Head of caudate nucleus (tissue), 42 donors: Measurements from ENCODE around the gene CNOT4.
"Not testable (repeated sequence)": the region's sequence is repeated elsewhere in the genome, so short reads cannot be mapped to it uniquely, and the experiment has no call there.

Source experiments
- DNase-seq, 42 donors: peaks; one replicate each; pipeline versions ENCODE4 v3.0.0 to v3.0.0-alpha.2; 2020 to 2021; ENCODE audit warnings: mixed read lengths in 7 of 42
- intact Hi-C: fragments of 100-400 bp; cut with DNase I; formaldehyde crosslinking; loops from one replicate; pipeline ENCODE4 v1.15.0; 2022

CNOT4 gene

DNA sequence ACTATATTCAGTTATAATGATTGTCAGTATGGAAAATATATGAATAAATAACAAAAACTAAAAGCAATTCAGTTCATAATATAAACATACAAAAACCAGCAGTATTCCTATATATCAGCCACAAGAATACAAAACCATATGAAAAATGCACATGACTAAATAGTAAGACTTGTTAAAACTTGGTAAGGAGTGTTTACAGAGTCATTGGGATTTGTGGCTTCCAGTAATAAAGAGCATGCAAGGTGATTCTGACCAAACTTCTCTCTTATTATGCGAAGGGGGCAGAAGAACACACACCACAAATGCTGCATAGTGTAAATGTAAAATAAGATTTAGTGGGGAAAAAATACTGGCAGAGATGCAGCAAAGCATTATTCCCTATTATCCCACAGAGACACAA lies 8.8 kb upstream of the CNOT4 start:
- DNase-seq: no peak
- intact Hi-C loops: loop anchor here (10.0 kb wide), 1 partner anchor 126 kb away; no protein-coding TSS in a partner anchor

DNA sequence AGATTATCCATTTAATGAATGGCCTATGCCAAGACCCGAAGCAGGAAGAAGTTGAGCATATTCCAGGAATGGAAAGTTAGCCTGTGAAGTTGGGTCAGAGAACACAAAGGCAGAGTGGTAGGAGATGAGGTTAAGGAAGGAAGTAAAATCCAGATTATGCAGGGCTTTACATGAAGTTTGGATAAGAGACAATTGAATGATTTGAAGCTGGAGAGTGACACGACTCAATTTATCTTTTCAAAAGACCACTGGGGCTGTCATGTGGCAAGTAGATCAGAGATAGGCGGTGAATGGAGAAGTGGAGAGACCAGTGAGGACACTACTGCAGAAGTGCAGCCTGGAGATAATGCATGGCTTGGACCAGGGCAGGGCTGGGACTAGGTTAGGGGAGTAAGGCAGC lies 7.2 kb upstream of the CNOT4 start:
- intact Hi-C loops: loop anchor here (10.0 kb wide), 1 partner anchor 128 kb away; no protein-coding TSS in a partner anchor
- DNase-seq: no peak

DNA sequence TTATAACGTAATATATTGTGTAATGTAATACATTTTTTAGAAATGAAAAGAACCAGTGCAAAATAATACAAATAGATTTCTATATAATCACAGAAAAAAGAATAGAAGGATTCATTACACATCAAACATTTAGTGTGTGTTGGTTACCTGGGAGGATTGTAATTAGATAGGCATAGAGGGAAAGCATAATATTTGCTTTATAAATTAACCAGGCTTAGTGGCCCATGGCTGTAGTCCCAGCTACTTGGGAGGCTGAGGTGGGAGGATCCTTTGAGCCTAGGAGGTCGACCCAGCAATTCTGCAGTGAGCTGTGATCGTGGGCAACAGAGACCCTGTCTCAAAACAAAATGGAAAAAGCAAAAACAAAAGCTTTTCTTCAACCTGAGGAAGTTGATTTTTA lies 5.0 kb upstream of the CNOT4 start:
- DNase-seq: no peak
- intact Hi-C loops: loop anchor here (5.0 to 10.0 kb wide), 3 partner anchors 42 to 238 kb away; partner anchors contain the start of gene NUP205

DNA sequence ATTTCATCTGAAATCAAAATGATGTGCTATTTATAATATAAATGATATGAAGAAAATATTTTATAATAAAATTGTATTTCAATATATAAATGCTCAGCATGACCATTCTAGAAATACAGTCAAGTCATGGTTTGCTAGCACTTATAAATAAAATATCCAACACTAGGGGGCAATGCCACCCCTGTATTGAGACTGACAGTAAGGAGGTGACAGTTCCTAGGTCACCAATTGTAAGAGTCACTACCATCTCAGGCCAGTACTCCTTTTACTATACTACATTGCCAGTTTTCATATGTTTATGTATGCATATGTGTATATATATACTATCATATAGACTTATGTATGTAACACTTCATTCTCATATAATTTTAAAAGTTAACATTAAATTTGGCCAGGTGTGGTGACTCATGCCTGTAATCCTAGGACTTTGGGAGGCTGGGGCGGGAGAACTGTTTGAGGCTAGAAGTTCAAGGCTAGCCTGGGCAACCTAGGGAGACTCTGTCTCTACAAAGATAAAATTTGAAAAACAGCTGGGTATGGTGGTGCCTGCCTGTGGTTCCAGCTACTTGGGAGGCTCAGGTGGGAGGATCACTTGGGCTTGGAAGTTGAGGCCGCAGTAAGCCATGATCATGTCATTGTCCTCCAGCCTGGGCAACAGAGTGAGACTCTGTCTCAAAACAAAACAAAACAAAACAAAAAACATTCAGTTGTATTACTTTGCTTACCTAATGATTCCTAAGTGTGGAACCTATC lies 2.4 kb upstream of the CNOT4 start:
- peak in 13 of 42 donors; percentile 8 to 70 (median 30) for DNase-seq
- intact Hi-C loops: loop anchor here (5.0 to 10.0 kb wide), 3 partner anchors 45 to 235 kb away; partner anchors contain the start of gene NUP205

DNA sequence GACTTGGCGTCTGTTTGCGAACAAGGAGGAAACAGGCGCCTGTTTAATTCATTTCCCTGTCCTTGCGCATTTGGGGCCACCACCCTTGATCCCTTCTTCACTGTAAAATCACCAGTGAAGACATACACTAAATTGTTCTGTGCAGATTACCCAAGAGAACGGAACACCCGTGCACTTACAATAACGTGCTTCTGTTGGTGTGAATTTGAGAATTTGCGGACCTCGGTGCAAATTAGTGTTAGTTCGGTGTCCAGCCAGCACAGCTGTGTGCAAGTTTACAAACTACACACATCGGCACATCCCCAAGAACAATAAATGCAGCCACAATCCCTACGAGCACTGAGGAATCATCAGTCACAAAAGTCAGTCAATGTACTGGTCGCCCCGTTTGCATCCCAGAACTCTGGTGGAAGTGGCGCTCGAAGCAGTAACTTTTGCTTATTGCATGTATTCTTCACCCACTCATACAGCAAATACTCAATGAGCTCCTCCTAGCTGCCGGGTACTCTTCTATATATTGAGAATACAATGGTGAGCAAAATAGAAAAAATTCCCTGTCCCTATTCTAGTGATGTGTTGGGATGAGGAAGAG lies 786 bp upstream of the CNOT4 start:
- intact Hi-C loops: loop anchor here (5.0 to 10.0 kb wide), 3 partner anchors 47 to 233 kb away; partner anchors contain the start of gene NUP205
- peak in 24 of 42 donors; percentile 3 to 47 (median 17) for DNase-seq

DNA sequence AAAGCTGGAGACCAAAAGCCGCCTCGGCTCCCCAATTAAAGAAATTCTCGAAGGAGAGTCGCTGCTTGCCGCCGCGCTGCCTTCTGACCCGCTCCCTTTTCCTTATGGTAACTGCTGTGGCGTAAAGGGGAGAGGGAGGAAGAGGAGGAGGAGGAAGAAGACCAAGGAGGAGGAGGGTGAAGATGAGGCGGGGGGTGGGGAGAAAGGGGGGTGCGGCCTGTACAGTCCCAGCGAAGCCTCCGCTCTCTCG lies 388 bp downstream of the CNOT4 start:
- intact Hi-C loops: no loop called here

DNA sequence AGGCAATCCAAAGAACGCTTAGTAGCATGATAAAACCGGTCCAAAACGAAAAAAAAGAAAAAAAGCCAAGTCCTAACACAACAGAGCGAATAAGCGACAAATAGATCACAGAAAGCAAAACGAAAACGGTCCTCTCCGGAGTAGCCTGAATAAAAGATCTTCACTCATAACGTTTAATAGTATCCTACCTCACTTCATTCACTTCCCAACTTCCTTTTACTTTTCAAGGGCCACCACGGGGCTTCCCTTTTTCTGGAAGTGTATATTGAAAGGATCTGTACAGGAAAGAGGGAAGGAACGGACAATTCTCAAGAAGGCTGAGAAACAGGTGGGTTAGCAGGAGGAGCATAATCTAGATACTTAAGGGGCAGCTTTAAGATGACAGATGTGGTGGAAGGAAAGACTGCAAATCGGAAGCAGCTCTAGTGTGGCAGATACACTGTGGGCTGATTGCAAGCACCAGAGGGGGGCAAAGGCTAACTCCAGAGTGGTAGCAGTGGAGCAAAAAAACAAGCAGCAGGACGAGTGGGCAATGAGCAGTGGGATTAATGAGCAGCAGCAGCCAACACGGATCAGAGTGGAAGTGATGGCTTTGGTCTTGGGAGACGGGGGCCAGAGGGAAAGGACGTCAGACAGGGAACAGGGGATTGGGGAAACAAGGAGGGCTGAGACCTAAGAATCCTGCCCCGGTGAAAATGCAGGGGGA lies 866 bp downstream of the CNOT4 start:
- intact Hi-C loops: no loop called here
- peak in 21 of 42 donors; percentile 8 to 53 (median 16) for DNase-seq

More for the DNA sequence above, 388 bp downstream of the CNOT4 start:
- no peak for DNase-seq

DNA sequence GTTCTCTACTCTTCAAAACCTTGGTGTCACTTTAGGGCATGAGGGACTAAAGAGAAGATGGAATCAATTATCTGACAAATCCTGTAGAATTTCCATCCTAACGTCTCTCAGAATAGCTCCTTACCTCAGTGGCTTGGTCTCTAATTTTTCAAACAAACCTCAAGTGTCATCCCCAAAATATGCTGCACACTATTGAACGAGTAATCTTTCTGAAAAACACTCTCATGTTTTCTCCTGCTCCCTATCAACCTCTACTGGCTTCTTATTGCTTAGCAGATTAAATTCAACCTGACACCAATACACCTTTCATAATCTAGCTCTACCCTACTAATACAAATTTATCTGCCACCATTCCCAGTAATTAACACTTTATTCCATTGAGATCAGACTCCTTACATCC lies 8.5 kb downstream of the CNOT4 start:
- no peak for DNase-seq
- intact Hi-C loops: no loop called here

DNA sequence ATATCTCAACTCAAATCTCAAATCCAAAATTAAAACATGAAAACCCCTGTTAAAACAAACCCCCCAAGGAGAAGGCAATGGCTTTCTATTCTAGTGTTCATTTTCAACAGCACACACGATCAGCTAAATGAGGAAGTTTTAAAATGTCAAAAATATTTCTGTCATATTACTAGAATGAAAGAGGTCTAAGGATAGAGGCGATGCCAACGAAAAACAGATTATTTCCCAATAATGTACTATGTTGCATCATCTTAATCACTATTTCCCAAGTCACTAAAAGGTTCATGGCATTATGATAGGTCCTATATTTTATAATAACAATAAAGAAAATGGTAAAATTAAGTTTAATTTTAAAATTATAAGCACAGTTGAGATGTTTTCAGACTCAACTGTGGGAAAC lies 10.1 kb downstream of the CNOT4 start:
- no peak for DNase-seq
- intact Hi-C loops: no loop called here

DNA sequence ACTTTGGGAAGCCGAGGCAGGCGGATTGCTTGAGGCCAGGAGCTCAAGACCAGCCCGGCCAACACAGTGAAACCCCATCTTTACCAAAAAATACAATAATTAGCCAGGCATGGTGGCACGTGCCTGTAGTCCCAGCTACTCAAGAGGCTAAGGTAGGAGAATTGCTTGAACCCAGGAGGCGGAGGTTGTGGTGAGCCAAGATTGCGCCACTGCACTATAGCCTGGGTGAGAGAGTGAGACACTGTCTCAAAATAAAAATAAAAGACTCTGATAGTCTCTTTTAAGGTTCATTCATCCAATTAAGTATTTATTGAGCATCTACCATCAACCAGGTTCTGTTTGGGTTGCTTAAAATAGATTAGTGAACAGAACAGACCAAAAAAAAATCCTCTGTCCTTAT lies 12.7 kb downstream of the CNOT4 start:
- intact Hi-C loops, DNase-seq: not testable (repeated sequence)

DNA sequence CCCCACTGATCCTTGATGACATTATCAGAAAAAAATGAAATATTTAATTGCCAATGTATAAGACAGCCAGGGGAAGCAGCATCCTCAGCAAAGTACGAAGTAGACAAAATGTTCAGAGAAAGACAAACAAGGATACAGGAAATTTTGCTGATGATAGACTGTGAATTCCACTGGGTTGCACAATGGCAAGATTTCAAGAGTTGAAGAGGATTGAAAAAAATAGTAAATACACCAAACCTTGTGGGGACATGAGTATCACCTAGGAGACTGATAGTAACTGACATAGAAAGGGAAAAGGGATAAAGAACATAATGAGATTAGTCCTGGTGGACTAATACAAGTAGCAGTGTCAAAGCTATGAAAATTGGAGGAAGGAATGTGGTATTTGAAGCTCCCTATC lies 16.5 kb downstream of the CNOT4 start:
- intact Hi-C loops: no loop called here
- DNase-seq: no peak

DNA sequence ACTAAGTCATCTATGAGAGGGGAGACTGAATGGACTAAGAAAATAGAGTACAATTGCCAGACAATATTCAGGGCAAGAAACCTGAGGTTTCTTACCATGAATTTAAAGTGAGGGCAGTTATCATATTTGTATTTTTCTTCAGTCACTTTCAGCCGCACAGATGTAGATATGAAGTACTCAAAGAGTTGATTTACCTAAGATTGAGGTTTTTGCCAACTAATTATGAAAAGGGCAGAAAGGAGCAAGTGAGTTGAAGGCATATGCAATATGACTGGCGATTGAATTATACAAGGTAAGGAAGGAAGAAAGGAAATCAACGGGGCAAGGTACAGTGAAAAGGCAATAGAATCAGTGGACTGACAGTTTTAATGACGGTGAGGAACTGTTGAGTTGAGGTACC lies 17.8 kb downstream of the CNOT4 start:
- intact Hi-C loops: no loop called here
- no peak for DNase-seq

DNA sequence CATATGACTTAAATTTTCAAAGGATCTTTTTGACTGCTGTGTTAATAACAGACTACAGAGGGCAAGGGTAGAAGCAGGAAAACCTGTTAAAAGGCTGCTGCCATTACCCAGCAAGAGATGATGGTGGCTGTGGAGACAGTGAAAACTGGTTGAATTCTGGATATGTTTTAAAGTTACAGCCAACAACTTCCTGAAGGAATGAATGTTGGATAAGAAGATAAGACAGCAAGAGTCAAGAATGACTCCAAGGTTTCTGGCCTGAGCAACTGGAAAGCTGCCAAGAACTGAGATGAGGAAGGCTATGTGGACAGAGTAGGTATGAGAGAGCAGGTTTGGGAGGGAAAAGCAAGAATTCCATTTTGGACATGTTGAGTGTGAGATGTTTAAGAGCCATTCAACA lies 19.1 kb downstream of the CNOT4 start:
- intact Hi-C loops: no loop called here
- DNase-seq: no peak

DNA sequence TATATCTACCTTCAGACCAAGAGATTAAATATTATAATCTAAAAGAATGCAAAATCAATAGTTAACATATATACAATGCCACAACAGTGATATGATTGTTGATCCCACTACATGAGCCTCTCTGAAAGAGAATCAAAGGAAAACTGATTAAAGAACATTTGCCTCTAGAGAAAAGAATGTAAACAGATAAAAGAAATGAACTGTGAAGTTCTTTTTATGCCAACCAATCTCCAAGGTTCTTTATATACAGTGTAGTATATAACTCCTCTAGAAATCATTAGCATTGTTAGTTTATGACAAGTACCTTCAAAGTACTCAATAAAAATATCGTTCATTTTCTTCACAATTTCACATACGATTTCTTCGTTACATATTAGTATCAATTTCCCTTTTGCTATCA lies 20.1 kb downstream of the CNOT4 start:
- intact Hi-C loops: no loop called here
- no peak for DNase-seq

DNA sequence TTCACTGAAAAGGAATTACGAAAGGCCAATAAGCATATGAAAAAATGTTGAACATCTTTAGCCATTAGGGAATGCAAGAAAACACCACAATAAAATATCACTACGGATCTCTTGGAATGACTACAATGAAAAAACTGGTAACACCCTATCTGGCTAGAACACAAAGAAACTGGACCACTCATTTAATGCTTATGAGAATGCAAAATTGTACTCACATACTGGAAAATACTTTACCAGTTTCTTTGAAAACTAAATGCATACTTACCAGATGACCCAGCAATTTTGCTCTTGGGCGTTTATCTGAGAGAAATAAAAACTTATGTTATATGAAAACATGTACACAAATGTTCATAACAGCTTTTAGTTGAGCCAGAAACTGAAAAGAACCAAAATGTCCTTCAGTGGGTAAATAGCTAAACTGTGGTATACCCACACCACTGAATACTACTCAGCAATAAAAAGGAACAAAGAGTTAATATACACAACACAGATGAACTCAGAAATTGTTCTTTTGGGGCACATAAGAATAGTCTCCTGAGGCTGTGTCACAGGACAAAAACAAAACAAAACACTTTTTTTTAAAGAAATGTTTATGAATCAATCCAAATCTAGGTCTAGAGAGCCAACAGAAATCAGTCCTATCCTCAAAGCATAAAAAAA lies 23.5 kb downstream of the CNOT4 start:
- DNase-seq: no peak
- intact Hi-C loops: no loop called here

DNA sequence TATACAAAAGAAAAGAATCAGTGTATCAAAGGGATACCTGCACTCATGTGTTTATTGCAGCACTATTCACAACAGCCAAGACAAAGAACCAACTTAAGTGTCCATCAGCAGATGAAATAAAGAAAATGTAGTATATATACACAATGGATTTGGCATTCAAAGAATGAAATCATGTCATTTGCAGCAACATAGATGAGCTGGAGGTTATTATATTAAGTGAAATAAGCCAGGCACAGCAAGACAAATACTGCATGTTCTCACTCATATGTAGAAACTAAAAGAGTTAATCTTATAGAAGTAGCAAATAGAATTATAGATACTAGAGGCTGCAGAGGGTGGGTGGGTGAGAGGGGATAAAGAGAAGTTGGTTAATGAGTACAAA lies 28.3 kb downstream of the CNOT4 start:
- DNase-seq: no peak
- intact Hi-C loops: no loop called here

DNA sequence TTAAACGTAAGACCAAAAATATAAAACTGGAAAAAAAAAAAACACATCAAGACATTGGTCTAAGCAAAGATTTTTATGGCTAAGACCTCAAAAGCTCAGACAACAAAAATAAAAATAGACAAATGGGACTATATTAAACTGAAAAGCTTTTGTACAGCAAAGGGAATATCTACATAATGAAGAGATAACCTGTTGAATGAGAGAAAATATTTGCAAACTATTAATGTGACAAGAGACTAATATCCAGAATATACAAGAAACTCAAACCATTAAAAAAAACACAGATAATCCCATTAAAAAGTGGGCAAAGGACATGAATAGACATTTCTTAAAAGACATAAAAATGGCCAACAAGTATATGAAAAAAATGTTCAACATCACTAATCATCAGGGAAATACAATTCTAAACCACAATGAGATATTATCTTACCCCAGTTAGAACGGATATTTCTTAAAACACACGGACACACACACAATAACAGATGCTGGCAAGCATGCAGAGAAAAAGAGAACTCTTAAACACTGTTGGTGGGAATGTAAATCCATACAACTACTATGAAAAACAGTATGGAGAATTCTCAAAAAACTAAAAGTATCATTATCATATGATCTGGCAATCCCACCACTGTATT lies 28.8 kb downstream of the CNOT4 start:
- intact Hi-C loops: no loop called here
- no peak for DNase-seq

DNA sequence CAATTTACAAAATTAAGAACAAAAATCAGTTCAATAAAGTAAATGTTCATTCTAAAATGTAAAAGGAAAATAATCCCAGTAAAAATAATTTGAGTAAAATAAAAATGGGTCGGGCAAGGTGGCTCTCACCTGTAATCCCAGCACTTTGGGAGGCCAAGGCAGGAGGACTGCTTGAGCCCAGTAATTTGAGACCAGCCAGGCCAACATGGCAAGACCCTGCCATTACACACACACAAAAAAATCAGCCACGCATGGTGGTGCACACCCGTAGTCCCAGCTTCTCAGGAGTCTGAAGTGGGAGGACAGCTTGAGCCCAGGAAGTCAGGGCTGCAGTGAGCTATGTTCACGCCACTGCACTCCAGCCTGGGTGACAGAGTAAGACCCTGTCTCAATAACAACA lies 34.4 kb downstream of the CNOT4 start:
- intact Hi-C loops: no loop called here

DNA sequence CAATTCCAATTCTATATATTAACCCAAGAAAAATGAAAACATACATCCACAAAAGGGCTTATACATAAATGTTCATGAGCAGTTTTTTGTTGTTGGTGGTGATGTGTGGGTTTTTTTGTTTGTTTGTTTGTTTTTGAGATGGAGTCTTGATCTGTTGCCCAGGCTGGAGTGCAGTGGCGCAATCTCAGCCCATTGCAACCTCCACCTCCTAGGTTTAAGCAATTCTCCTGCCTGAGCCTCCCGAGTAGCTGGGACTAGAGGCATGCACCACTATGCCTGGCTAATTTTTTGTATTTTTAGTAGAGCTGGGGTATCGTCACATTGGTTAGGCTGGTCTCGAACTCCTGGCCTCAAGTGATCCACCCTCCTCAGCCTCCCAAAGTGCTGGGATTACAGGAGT lies 40.2 kb downstream of the CNOT4 start:
- intact Hi-C loops, DNase-seq: not testable (repeated sequence)

More for the DNA sequence above, 34.4 kb downstream of the CNOT4 start:
- DNase-seq: no peak
